LoVo (cell line): ENCODE data around the gene BCL11B.

ENCODE experiments used
- DNase-seq: peaks from one replicate; pipeline ENCODE4 v3.0.0-alpha.2; 2016; ENCODE audit warnings: low spot score

BCL11B gene

DNA sequence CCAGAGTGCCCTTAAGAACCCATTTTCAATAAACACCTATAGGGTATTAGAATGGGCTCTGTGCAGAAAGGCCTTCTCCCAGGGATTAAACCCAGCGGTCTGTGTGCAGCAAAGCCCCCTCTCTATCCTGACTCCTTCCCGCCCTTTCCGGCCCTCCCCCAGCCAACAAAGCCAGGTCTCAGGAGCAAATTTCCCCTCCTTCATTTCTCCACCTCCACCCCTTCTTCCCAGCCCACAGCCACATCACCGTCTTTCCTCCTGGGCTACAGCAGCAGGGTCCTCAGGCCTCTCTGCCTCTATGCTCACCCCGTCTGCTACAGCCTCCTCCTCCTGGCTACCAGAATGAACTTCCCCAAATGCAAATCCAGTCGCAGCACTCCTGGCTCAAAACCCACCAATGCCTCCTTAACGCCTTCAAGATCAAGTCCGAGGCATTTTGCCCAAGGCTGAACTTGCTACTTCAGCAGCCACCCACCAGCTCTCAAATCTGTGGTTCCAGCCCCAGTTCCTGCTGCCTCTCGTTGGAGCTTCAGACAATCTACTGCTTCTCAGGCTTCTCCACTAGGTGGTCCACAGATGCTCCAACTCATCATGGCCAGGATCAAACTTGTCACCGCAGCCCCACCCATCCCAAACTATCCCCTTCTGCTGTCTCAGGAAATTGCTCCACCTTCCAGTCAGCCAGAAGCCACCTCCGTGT, 134.8 kb downstream of the BCL11B start:
- no peak for DNase-seq

GRCh38 chr14:99136401-99136800, 135.6 kb downstream of the BCL11B start:
- DNase-seq: no peak

- DNase-seq: no peak
Observed at GRCh38 chr14:99136047-99136400, 136.0 kb downstream of the BCL11B start.

- no peak for DNase-seq
Observed at GRCh38 chr14:99134516-99135046, 137.4 kb downstream of the BCL11B start.

- DNase-seq: no peak
Observed at GRCh38 chr14:99133636-99134515, 138.1 kb downstream of the BCL11B start.

GRCh38 chr14:99132821-99133635, 139.0 kb downstream of the BCL11B start:
- no peak for DNase-seq

DNA sequence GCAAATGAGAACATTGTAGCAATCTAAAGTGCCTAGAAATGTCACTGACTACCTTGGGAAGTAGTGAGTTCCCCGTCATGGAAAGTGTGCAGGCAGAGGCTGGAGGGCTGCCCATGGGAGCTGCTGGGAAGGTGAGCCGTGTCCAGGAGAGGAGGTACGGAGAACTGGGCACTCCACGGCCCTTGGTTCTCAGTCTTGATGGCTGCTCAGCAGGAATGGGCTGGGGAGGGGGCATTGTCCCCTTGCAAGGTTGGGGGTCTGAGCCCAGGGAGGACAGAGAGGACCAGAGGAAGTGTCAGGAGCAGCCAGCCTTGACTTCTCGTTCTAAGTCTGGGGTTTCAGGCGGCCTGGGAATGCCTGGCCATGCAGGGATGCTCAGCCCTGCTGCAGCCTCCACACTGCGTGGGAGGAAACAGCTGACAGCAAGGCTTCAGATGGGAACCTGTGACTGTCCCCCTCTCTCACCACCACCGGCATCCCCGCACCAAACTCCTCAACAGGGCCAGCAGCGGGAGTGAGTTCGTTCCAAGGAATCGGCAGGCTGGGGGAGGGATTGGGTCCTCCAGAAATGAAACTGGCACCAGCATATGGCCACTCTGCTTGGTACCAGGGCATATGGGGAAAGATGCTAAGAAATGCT, 140.2 kb downstream of the BCL11B start:
- no peak for DNase-seq

- DNase-seq: no peak
Observed at GRCh38 chr14:99129998-99130397, 142.0 kb downstream of the BCL11B start.

DNA sequence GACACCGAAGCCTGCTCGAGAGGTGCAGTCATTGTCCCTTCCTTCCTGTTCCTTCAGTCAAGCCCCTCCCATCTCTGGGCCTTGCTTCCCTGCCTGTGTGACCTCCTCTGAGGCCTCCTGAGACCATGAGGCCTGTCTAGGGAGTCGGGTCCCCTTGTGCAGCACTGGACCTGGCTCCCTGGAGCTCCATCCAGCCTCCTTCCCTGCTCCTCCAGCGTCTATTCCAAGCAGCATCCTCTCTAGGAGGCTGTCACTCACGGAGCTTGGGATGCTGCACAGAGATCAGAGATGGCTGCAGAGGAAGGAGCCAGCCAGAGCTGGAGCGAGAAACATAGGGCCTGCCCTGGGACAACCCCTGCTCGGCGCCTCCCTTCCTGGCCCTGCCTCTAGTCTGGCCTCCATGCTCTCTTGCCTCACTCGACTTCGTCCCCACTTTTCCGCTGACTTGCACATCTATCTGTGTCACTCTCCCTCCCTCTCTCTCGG, 142.7 kb downstream of the BCL11B start:
- DNase-seq: no peak

GRCh38 chr14:99128185-99128584, 143.8 kb downstream of the BCL11B start:
- DNase-seq: no peak

- DNase-seq: no peak
Observed at GRCh38 chr14:99127651-99128167, 144.3 kb downstream of the BCL11B start.

DNA sequence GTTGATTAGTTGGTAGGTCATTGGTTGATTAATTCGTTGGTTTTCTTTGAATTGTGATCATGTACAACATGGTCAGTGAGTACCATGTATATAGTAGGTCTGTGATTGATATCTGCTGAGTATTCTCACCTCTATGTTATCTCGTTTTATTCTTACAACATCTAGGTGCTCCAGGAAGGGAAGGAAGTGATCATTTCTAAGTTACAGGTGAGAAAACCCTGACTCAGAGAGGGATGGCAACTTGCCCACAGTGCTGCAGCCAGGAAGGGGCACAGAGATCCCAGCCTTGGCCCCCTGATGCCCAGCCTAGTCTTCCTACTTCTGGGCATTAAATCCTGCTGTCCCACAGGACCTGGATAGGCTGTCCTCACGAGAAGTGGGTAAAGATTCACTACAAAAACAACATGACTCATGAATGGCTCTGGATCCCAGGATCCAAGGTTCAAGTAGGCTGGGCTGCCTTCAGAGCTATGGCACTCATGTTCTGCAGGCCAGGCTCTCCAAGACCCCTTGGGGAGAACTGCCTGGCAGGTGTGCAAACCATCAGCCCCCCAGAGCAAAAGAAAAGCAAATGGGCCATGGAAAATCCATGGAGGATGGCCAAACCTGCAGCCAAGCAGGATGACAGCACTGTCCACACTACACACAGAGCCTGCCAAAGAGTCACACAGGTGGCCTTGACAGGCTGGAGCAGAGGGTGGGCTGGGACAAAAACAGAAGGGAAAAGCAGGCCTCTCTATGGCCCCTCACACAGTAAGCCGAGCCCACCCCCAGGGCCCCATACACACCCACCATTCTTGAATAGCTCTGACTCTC, 146.2 kb downstream of the BCL11B start:
- no peak for DNase-seq

GRCh38 chr14:99125113-99125512, 146.9 kb downstream of the BCL11B start:
- no peak for DNase-seq

DNA sequence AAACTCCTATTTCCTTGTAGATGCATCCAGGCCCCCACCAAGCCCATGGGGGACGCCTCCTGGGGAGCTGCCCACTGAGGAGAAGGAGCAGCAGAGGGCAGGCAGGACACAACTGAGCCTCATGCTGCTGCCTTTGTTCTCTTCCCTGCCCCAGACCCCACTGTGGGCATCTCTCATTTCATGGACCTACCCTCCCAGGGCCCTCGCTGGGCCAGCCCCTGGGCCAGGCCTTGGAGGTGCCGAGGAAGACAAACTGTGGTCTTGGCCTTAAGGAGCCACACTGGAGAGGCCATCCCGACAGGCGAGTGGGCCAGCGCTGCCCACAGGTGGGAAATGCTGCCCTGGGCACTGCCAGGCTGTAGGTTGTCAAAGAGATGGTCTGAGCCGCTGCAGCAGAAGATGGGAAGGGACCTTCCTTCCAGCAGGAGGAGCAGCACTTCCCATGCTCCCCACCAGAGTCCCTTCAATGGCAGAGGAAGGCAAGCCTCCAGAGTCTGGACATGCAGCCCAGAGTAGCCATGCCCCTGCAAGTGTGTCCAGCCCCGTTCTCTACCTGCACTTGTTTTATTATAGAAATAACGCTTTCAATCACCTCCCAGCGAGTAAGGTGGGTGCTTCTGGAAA, 147.4 kb downstream of the BCL11B start:
- DNase-seq: no peak

DNA sequence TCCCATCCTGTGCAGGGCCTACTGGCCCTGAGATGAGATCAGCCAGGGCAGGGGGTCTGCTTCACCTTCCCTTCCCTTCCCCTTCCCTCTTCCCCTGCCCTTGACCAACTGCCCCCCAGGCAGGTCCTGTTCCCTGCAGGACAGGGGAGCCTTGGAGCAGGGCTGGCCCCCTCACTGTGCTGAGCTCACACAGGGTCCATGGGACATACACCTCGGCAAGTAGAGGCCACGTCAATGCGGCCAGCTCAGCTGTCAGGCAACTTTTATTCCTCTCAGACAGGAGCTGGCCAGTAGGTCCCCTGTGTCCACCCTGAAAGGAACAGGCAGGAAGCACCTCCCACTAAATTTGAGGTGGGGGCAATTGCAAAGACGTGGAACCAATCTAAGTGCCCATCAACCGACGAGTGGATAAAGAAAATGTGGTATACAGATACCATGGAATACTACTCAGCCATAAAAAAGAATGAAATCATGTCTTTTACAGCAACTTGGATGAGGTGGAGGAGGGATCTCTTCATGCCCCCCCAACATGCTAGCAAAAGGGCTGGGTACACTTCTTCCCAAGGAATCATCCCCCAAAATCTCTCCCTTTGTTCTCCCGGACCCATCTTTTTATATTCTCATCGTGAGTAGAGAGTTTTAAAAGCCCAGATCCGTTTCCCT, 148.7 kb downstream of the BCL11B start:
- DNase-seq: no peak

DNA sequence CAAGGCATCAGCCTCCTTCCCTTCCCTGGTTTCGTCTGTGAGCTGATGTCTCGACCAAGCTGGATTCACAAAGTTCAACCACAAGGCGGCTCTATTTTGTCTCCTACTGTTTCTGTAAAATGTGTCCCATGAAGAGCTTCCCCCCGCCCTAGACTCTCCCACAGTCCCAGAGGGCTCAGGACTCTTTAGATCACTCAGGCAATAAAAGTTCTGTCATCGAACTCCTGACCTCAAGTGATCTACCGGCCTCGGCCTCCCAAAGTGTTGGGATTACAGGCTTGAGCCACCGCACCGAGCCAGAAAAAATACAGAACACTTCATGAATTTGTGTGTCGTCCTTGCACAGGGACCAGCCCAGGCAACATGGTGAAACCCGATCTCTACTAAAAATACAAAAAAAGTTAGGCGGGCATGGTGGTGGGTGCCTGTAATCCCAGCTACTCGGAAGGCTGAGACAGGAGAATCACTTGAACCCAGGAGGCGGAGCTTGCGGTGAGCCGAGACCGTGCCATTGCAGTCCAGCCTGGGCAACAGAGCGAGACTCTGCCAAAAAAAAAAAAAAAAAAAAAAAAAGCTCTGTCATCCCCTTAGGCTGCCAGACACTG, 149.4 kb downstream of the BCL11B start:
- no peak for DNase-seq

DNA sequence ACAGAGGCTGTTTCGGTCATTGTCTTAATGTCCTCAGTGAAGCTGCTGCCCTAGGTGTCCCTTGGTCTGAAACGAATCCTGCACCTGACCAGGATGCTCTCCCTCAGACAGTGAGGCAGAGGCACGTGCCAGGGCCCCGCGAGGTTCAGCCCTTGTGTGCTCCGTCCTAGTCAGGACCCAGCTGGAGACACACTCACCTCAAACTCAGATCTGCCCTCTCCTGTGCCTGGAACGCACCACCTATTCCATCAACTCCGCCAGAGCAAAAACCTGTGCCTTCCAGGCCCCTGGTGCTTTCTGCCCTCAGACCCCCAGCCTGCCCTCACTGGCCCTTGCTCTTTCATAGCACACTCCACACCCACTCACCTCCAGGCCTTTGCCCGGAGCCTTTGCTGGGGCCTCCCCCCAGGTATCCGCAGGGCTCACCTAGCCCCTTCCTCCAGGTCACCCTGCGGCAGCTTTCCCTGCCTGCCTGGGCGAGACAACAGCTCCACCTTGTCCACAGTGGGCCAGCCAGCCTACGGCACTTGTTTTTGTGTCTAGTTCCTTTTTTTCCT, 150.6 kb downstream of the BCL11B start:
- DNase-seq: no peak

DNA sequence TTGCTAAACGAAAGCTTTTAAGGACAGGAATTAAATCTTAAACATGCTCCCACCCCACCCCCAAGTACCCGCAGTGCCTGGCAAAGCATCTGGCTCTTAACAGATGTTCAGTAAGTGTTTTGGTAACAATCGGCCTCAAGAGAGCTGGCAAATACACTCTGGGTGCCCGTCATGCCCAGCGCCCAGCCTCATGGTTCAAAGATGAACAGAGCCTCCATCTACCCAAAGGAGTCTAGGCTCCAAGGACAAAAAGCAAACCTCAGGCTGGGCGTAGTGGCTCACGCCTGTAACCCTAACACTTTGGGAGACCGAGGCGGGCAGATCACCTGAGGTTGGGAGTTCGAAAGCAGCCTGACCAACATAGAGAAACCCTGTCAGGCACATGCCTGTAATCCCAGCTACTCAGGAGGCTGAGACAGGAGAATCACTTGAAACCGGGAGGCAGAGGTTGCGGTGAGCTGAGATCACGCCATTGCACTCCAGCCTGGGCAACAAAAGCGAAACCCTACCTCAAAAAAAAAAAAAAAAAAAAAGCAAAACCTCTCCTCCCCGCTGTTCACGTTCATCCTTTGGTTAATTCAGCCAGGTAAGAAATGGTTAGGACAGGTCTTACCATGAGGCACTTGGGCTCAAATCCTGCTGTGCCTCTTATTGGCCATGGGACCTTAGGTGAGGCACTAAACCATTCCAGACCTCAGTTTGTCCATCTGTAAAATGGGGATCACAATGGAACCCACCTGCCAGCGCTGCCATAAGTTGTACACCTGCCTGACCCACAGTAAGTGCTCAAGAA, 151.3 kb downstream of the BCL11B start:
- DNase-seq: no peak
